ENCODE measurements around the gene ADAM30. TPM values are rescaled to one million over a fixed set of nuclear protein-coding genes. Genes with fewer than 3 reads are reported as not detected.

ADAM30 gene
- total RNA-seq, 1 experiment from 2014 or later: not detected

- intact Hi-C loops (cut with micrococcal nuclease): loop anchor here (5.0 to 10.0 kb wide), 2 partner anchors 74 to 271 kb away; no protein-coding TSS in a partner anchor
- peaks cover 17% of the 10 kb centered on the region for H3K4me1 ChIP-seq (ENCODE audit: insufficient read depth, low read length)
- H4K20me1 ChIP-seq (ENCODE audit: low read length): no peaks in the 10 kb centered on the region
- BruUV-seq (replicated peaks): no TSS peak
- ChIA-PET POLR2A (ENCODE audit: unreplicated experiment) (interaction anchor here (0.5 to 0.7 kb wide), 3 partner anchors 14 to 101 kb away, joined by 3 to 6 read pairs (median 4); no protein-coding TSS in a partner anchor), CTCF (no interaction called here)
- H3K36me3 ChIP-seq (ENCODE audit: low read depth, low read length): no peaks in the 10 kb centered on the region
- H2AFZ ChIP-seq (ENCODE audit: low read length): no peak overlapping the region
- H3K79me2 ChIP-seq (ENCODE audit: low read length): no peaks in the 10 kb centered on the region
- no peak overlapping the region for H3K4me3 ChIP-seq (ENCODE audit: low read length)
- peak; percentile 83 for ATAC-seq
- H3K9ac ChIP-seq (ENCODE audit: low read length): no peak overlapping the region
- H3K27me3 ChIP-seq (ENCODE audit: low read length): no peaks in the 10 kb centered on the region
- no peaks in the 10 kb centered on the region for H3K9me2 ChIP-seq (replicated peaks; ENCODE audit: low read length)
- H3K4me2 ChIP-seq (ENCODE audit: low read length): peak overlapping the region; percentile 8; the same call in 1 of the 2 replicates
- no peaks in the 10 kb centered on the region for H3K9me3 ChIP-seq (ENCODE audit: low read length)
- H3F3A ChIP-seq (ENCODE audit: low read length, unreplicated experiment): no peaks in the 10 kb centered on the region
- TF ChIP-seq EZH2 (IDR thresholded peaks at IDR 0.05; ENCODE audit: low read length, unreplicated experiment) (no peak), EZH2phosphoT487 (IDR thresholded peaks at IDR 0.05; ENCODE audit: borderline replicate concordance, low read length) (no peak), CTCF (conservative IDR thresholded peaks at IDR 0.05; ENCODE audit: low read depth, low read length) (no peak)
- peak; percentile 82 for DNase-seq
- peak overlapping the region; percentile 2; the same call in 1 of the 2 replicates for H3K27ac ChIP-seq (ENCODE audit: low read length)
These were observed 22.9 kb downstream of the ADAM30 start for GRCh38 chr1:119873135-119874015.

GRCh38 chr1:119871881-119872280 is 24.4 kb downstream of the ADAM30 start:
- no peak overlapping the region for H2AFZ ChIP-seq (ENCODE audit: low read length)
- H3K79me2 ChIP-seq (ENCODE audit: low read length): no peaks in the 10 kb centered on the region
- no peaks in the 10 kb centered on the region for H3K36me3 ChIP-seq (ENCODE audit: low read depth, low read length)
- H3K27ac ChIP-seq (ENCODE audit: low read length): no peak overlapping the region
- H3K9me3 ChIP-seq (ENCODE audit: low read length): no peaks in the 10 kb centered on the region
- no peaks in the 10 kb centered on the region for H3F3A ChIP-seq (ENCODE audit: low read length, unreplicated experiment)
- intact Hi-C loops (cut with micrococcal nuclease): loop anchor here (1.0 to 10.0 kb wide), 4 partner anchors 63 to 273 kb away; no protein-coding TSS in a partner anchor
- H4K20me1 ChIP-seq (ENCODE audit: low read length): no peaks in the 10 kb centered on the region
- CTCF ChIA-PET: interaction anchor here (0.9 kb wide), 1 partner anchor 73 kb away, joined by 5 read pairs; no protein-coding TSS in a partner anchor
- no peak overlapping the region for H3K4me2 ChIP-seq (ENCODE audit: low read length)
- DNase-seq: peak; percentile 46
- H3K27me3 ChIP-seq (ENCODE audit: low read length): no peaks in the 10 kb centered on the region
- TF ChIP-seq CTCF (conservative IDR thresholded peaks at IDR 0.05; ENCODE audit: low read depth, low read length): no peak
- no peak for TF ChIP-seq EZH2phosphoT487 (IDR thresholded peaks at IDR 0.05; ENCODE audit: borderline replicate concordance, low read length)
- no peak for TF ChIP-seq EZH2 (IDR thresholded peaks at IDR 0.05; ENCODE audit: low read length, unreplicated experiment)
- POLR2A ChIA-PET (ENCODE audit: unreplicated experiment): no interaction called here
- H3K4me1 ChIP-seq (ENCODE audit: insufficient read depth, low read length): peaks cover 17% of the 10 kb centered on the region
- no peak overlapping the region for H3K4me3 ChIP-seq (ENCODE audit: low read length)
- H3K9ac ChIP-seq (ENCODE audit: low read length): no peak overlapping the region
- BruUV-seq (replicated peaks): no TSS peak
- ATAC-seq: 0 out of 2 replicates have a peak, but pooled peaks have one; percentile 14
- H3K9me2 ChIP-seq (replicated peaks; ENCODE audit: low read length): no peaks in the 10 kb centered on the region
